OCI-LY7 (cell line): ENCODE results near the gene ZYX. TPM values are rescaled to one million over a fixed set of nuclear protein-coding genes. Genes with fewer than 3 reads are reported as not detected.

Source experiments
- BruUV-seq: library from RNA; stranded (reverse); fragments of 400-500 nt; replicated peaks from 2 replicates; lab custom pipeline; 2021; lab: Mats Ljungman, UMichigan
- CTCF ChIA-PET: fragments of 300-600 bp; sonication (Branson Sonifier 250); formaldehyde crosslinking; loops from one replicate; lab custom pipeline; 2022; ENCODE audit warnings: antibody characterized with exemption; ENCODE audit not compliant: unreplicated experiment; lab: Charles Lee
- POLR2A ChIA-PET: fragments of 300-600 bp; sonication (Branson Sonifier 250); formaldehyde crosslinking; loops from one replicate; lab custom pipeline; 2022; ENCODE audit warnings: antibody characterized with exemption; lab: Charles Lee
- DNase-seq: peaks from one replicate; pipeline ENCODE4 v3.0.0-alpha.2; 2015; ENCODE audit warnings: low spot score
- H2AFZ ChIP-seq: fragments of 200-600 bp; sonication (generic), shearing (Covaris generic); 2 replicates; pipeline ENCODE4 v1.6.1; 2014; ENCODE audit warnings: mild to moderate bottlenecking, antibody characterized with exemption, low read length, moderate library complexity
- H3K27ac ChIP-seq: fragments of 200-600 bp; sonication (generic); 2 replicates; pipeline ENCODE4 v1.5.1; 2014; ENCODE audit warnings: mixed run types, low read depth, mild to moderate bottlenecking, moderate library complexity, low read length, inconsistent platforms; ENCODE audit not compliant: poor library complexity, severe bottlenecking
- H3K36me3 ChIP-seq: fragments of 200-600 bp; sonication (generic); 2 replicates; pipeline ENCODE4 v1.6.1; 2014; ENCODE audit warnings: mild to moderate bottlenecking, antibody characterized with exemption, low read length, moderate library complexity, mixed read lengths; ENCODE audit not compliant: insufficient read depth
- H3K4me1 ChIP-seq: fragments of 200-600 bp; sonication (generic); 2 replicates; pipeline ENCODE4 v1.5.1; 2014; ENCODE audit warnings: mild to moderate bottlenecking, low read length; ENCODE audit not compliant: insufficient read depth, poor library complexity, severe bottlenecking
- H3K4me2 ChIP-seq: fragments of 200-600 bp; sonication (generic); 2 replicates; pipeline ENCODE4 v1.6.1; 2014; ENCODE audit warnings: mild to moderate bottlenecking, low read length
- H3K4me3 ChIP-seq: fragments of 200-600 bp; sonication (generic); 2 replicates; pipeline ENCODE4 v1.5.1; 2014; ENCODE audit warnings: mild to moderate bottlenecking, low read depth, low read length; ENCODE audit not compliant: poor library complexity, severe bottlenecking
- H3K79me2 ChIP-seq: fragments of 200-600 bp; sonication (generic); 2 replicates; pipeline ENCODE4 v1.6.1; 2016; ENCODE audit warnings: low read depth, mild to moderate bottlenecking, low read length, moderate library complexity, mixed read lengths; ENCODE audit not compliant: insufficient read depth
- H3K9me2 ChIP-seq: fragments of 200-600 bp; sonication (generic); 2 replicates; pipeline ENCODE4 v1.6.1; 2016; ENCODE audit warnings: mild to moderate bottlenecking, low read length, mixed read lengths; ENCODE audit not compliant: insufficient read depth
- H3K9me3 ChIP-seq: fragments of 200-600 bp; sonication (generic); 2 replicates; pipeline ENCODE4 v1.6.1; 2014; ENCODE audit warnings: mild to moderate bottlenecking, mixed run types, low read length, mixed read lengths
- H4K20me1 ChIP-seq: fragments of 200-600 bp; sonication (generic); 2 replicates; pipeline ENCODE4 v1.6.1; 2014; ENCODE audit warnings: mild to moderate bottlenecking, antibody characterized with exemption, low read length, moderate library complexity, mixed read lengths; ENCODE audit not compliant: insufficient read depth
- EZH2phosphoT487 ChIP-seq: fragments of 200-600 bp; sonication (generic); IDR thresholded peaks from 2 replicates; pipeline ENCODE4 v1.6.1; 2018; ENCODE audit warnings: low read depth, borderline replicate concordance, mild to moderate bottlenecking, mixed run types, antibody characterized with exemption, low read length, moderate library complexity, mixed read lengths
- intact Hi-C: fragments of 100-400 bp; cut with micrococcal nuclease; formaldehyde crosslinking; loops from one replicate; pipeline ENCODE4 v1.10.0; 2022; ENCODE audit not compliant: unreplicated experiment
- total RNA-seq, 2 experiments: library from RNA; depleted of rRNA in 1 of 2; stranded (reverse); fragments of >200 nt in 1 of 2; shearing (Covaris generic) in 1 of 2; gene quantifications; 2 replicates each; pipeline ENCODE4 v1.2.3, GENCODE V29; 2014 to 2022
- TF ChIP-seq, protein P1 (sequence below): fragments of 200-600 bp; sonication (generic); conservative IDR thresholded peaks from 2 replicates; pipeline ENCODE4 v1.5.1; 2014; ENCODE audit warnings: mild to moderate bottlenecking, antibody characterized with exemption, low read length, moderate library complexity, mixed read lengths

ZYX gene
- total RNA-seq, 2 experiments from 2014 or later, result 0.44 to 4.2 TPM

DNA sequence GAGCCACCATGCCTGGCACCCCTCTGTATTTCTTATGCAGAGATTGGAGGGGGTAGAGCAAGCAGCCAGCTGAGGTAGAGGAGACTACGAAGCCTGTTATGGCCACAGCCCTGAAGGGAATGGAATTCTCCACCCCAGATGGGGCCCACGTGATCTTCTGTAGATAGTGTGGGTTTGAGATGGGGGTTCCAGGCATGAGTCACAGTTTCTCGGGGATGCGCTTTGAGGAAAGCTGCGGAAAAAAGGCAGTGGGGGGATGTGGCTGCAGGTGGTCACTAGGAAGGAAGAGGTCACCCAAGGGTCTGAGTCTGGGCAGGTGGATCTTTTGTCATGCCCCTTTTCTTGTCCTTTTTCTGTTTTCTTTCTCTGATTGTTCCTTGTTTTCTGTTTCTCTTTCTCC is 30.1 kb upstream of the ZYX start:
- no peaks in the 10 kb centered on the region for H3K4me1 ChIP-seq
- H3K27ac ChIP-seq, result no peak overlapping the region
- intact Hi-C loops, result no loop called here
- no peaks in the 10 kb centered on the region for H3K79me2 ChIP-seq
- no TSS peak for BruUV-seq
- ChIA-PET POLR2A (no interaction called here), CTCF (no interaction called here)
- no peak for DNase-seq
- TF ChIP-seq, protein P1, sequence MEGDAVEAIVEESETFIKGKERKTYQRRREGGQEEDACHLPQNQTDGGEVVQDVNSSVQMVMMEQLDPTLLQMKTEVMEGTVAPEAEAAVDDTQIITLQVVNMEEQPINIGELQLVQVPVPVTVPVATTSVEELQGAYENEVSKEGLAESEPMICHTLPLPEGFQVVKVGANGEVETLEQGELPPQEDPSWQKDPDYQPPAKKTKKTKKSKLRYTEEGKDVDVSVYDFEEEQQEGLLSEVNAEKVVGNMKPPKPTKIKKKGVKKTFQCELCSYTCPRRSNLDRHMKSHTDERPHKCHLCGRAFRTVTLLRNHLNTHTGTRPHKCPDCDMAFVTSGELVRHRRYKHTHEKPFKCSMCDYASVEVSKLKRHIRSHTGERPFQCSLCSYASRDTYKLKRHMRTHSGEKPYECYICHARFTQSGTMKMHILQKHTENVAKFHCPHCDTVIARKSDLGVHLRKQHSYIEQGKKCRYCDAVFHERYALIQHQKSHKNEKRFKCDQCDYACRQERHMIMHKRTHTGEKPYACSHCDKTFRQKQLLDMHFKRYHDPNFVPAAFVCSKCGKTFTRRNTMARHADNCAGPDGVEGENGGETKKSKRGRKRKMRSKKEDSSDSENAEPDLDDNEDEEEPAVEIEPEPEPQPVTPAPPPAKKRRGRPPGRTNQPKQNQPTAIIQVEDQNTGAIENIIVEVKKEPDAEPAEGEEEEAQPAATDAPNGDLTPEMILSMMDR, result no peak
- TF ChIP-seq EZH2phosphoT487, result no peak
- no peak overlapping the region for H2AFZ ChIP-seq
- no peaks in the 10 kb centered on the region for H3K9me2 ChIP-seq
- no peaks in the 10 kb centered on the region for H4K20me1 ChIP-seq
- no peaks in the 10 kb centered on the region for H3K9me3 ChIP-seq
- no peak overlapping the region for H3K4me2 ChIP-seq
- H3K36me3 ChIP-seq, result no peaks in the 10 kb centered on the region
- H3K4me3 ChIP-seq, result no peak overlapping the region

DNA sequence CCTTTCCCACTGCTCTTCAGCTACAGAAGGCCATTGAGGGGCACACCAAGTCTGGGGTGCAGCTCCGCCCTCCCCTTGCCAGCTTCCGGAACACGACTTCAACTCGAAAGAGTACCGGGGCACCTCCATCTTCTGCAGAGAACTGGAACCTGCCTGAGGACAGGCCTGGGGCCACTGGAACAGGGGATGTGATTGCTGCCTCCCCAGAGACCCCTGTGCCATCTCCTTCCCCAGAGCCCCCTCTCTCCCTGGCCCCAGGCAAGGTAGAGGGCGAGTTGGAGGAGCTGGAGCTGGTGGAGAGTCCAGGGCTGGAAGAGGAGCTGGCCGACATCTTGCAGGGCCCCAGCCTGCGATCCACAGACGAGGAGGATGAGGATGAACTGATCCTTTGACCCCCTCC is 29.6 kb upstream of the ZYX start:
- CTCF ChIA-PET, result no interaction called here
- intact Hi-C loops, result no loop called here

DNA sequence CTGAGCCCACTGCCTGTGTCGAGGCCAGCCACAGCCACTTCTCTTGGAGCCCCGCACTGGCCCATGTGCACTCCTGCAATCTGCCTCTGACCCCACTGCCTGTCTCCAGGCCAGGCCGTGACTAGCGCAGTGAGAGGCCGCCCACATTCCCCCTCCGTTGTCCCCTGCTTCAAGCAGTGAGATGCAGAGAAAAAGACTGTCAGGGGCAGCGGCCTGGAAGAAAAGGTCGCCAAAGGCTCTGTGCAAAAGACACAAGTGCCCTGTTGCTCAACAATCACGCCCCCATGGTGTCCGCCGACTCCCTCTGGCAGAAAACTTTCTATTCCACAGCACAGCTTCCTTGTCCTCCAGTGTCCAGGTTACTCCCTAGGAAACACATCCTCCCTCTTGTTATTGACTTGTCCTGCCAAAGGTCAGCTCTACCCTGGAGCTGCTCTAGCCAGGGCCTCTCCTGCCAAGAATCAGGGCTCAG is 28.6 kb upstream of the ZYX start:
- TF ChIP-seq, protein P1, result no peak
- TF ChIP-seq EZH2phosphoT487, result no peak
- H3K9me2 ChIP-seq, result no peaks in the 10 kb centered on the region
- H3K4me3 ChIP-seq, result no peak overlapping the region
- no TSS peak for BruUV-seq
- H3K9me3 ChIP-seq, result no peaks in the 10 kb centered on the region
- intact Hi-C loops, result no loop called here
- no peak overlapping the region for H3K27ac ChIP-seq
- DNase-seq, result no peak
- no peak overlapping the region for H2AFZ ChIP-seq
- H3K36me3 ChIP-seq, result no peaks in the 10 kb centered on the region
- no peaks in the 10 kb centered on the region for H3K4me1 ChIP-seq
- H4K20me1 ChIP-seq, result no peaks in the 10 kb centered on the region
- H3K79me2 ChIP-seq, result no peaks in the 10 kb centered on the region
- ChIA-PET CTCF (no interaction called here), POLR2A (no interaction called here)
- H3K4me2 ChIP-seq, result no peak overlapping the region

More for the DNA sequence above, 29.6 kb upstream of the ZYX start:
- Histone ChIP-seq H3K27ac (no peak overlapping the region), H2AFZ (no peak overlapping the region), H3K4me3 (no peak overlapping the region), H3K9me2 (no peaks in the 10 kb centered on the region), H3K79me2 (no peaks in the 10 kb centered on the region), H3K36me3 (no peaks in the 10 kb centered on the region), H4K20me1 (no peaks in the 10 kb centered on the region), H3K4me1 (no peaks in the 10 kb centered on the region), H3K9me3 (no peaks in the 10 kb centered on the region), H3K4me2 (no peak overlapping the region)
- no peak for TF ChIP-seq EZH2phosphoT487
- TF ChIP-seq, protein P1, result no peak
- no peak for DNase-seq
- POLR2A ChIA-PET, result no interaction called here
- BruUV-seq, result no TSS peak
